SK-N-SH treated with all-trans-retinoic acid at 6 μM for 48 hours (cell line): ENCODE data around the gene DPP6.

Experiments
- ATAC-seq: fragments of 200-7000 bp; cut with Tn5 transposase; 3 replicates; pipeline ENCODE4 v1.9.1; 2020; ENCODE audit warnings: mild to moderate bottlenecking, moderate library complexity
- ARNTL ChIP-seq: fragments of 450-650 bp; formaldehyde crosslinking; IDR thresholded peaks from 2 replicates; pipeline ENCODE4 v1.5.0; 2020; ENCODE audit warnings: low read depth, mild to moderate bottlenecking, moderate library complexity, borderline replicate concordance
- BACH2 ChIP-seq: fragments of 250-450 bp; sonication (Bioruptor Pico); IDR thresholded peaks from 2 replicates; pipeline ENCODE4 v1.9.0; 2021; ENCODE audit warnings: mild to moderate bottlenecking, borderline replicate concordance
- CSDC2 ChIP-seq: fragments of 250-450 bp; sonication (Bioruptor Pico); IDR thresholded peaks from 2 replicates; pipeline ENCODE4 v1.5.0; 2020; ENCODE audit warnings: mild to moderate bottlenecking, moderate library complexity
- CSRNP3 ChIP-seq: fragments of 250-450 bp; sonication (Bioruptor Pico); IDR thresholded peaks from 2 replicates; pipeline ENCODE4 v1.5.1; 2021; ENCODE audit warnings: mild to moderate bottlenecking, moderate library complexity
- ESRRG ChIP-seq: fragments of 250-450 bp; sonication (Bioruptor Pico); IDR thresholded peaks from 2 replicates; pipeline ENCODE4 v1.6.1; 2021; ENCODE audit warnings: mild to moderate bottlenecking
- GLIS3 ChIP-seq: fragments of 250-450 bp; sonication (Bioruptor Pico); IDR thresholded peaks from 2 replicates; pipeline ENCODE4 v1.5.0; 2020; ENCODE audit warnings: mild to moderate bottlenecking, moderate library complexity
- ISL1 ChIP-seq: fragments of 250-450 bp; sonication (Bioruptor Pico); IDR thresholded peaks from 2 replicates; pipeline ENCODE4 v2.1.2; 2022; ENCODE audit warnings: mild to moderate bottlenecking, moderate library complexity
- OSR1 ChIP-seq: fragments of 250-450 bp; sonication (Bioruptor Pico); IDR thresholded peaks from 2 replicates; pipeline ENCODE4 v1.8.0; 2022; ENCODE audit warnings: moderate library complexity, mild to moderate bottlenecking, inconsistent platforms
- PATZ1 ChIP-seq: fragments of 250-450 bp; sonication (Bioruptor Pico); IDR thresholded peaks from 2 replicates; pipeline ENCODE4 v1.8.0; 2020; ENCODE audit warnings: mild to moderate bottlenecking, moderate library complexity, borderline replicate concordance
- PPARA ChIP-seq: fragments of 250-450 bp; sonication (Bioruptor Pico); IDR thresholded peaks from 2 replicates; pipeline ENCODE4 v1.5.0; 2020; ENCODE audit warnings: mild to moderate bottlenecking, borderline replicate concordance
- RARB ChIP-seq: fragments of 250-450 bp; sonication (Bioruptor Pico); IDR thresholded peaks from 2 replicates; pipeline ENCODE4 v1.8.0; 2021; ENCODE audit warnings: mild to moderate bottlenecking, moderate library complexity
- TCF4 ChIP-seq: fragments of 250-450 bp; sonication (Bioruptor Pico); IDR thresholded peaks from 2 replicates; pipeline ENCODE4 v1.8.0; 2021; ENCODE audit warnings: mild to moderate bottlenecking, moderate library complexity, borderline replicate concordance
- TOX ChIP-seq: fragments of 250-450 bp; sonication (Bioruptor Pico); IDR thresholded peaks from 2 replicates; pipeline ENCODE4 v1.8.0; 2021; ENCODE audit warnings: mild to moderate bottlenecking, moderate library complexity, borderline replicate concordance
- ZC3H10 ChIP-seq: fragments of 250-450 bp; sonication (Bioruptor Pico); IDR thresholded peaks from 2 replicates; pipeline ENCODE4 v1.5.1; 2021; ENCODE audit warnings: mild to moderate bottlenecking, moderate library complexity
- ZFP3 ChIP-seq: fragments of 250-450 bp; sonication (Bioruptor Pico); IDR thresholded peaks from 2 replicates; pipeline ENCODE4 v1.5.0; 2020; ENCODE audit warnings: mild to moderate bottlenecking, moderate library complexity
- ZNF565 ChIP-seq: fragments of 450-650 bp; formaldehyde crosslinking; conservative IDR thresholded peaks from 2 replicates; pipeline ENCODE4 v1.5.0; 2020; ENCODE audit warnings: low read depth, mild to moderate bottlenecking, moderate library complexity
- ZNF8 ChIP-seq: fragments of 450-650 bp; formaldehyde crosslinking; IDR thresholded peaks from 2 replicates; pipeline ENCODE4 v1.5.0; 2020; ENCODE audit warnings: mild to moderate bottlenecking, moderate library complexity
- TF ChIP-seq, protein P1 (sequence below): fragments of 250-450 bp; sonication (Bioruptor Pico); IDR thresholded peaks from 2 replicates; pipeline ENCODE4 v1.8.0; 2021; ENCODE audit warnings: low read depth, mild to moderate bottlenecking, moderate library complexity, borderline replicate concordance
- TF ChIP-seq, protein P2 (sequence below): fragments of 250-450 bp; sonication (Bioruptor Pico); IDR thresholded peaks from 2 replicates; pipeline ENCODE4 v1.5.0; 2020; ENCODE audit warnings: mild to moderate bottlenecking, moderate library complexity

Gene DPP6

DNA sequence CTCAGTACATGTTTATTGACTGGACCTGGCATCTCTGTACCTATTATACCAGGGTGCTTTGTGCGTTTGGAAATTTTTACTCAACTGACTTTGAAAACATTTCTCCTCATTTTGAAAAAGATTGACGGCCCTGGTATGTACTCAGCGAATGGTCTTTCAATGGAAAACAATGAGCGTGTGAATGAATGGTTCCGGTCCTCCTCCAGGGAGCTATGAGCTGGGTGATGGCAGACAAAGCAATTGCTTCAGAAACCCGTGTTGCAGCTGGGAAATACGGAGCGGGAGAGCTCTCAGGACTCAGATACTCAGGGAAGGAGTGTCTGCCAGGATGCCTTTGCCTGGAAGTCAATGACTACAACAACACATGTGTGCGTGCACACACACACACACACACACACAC is 824.8 kb downstream of the DPP6 start:
- no peak for ATAC-seq
- no peak for TF ChIP-seq ZFP3
- no peak for TF ChIP-seq ESRRG (CRISPR knock-in tag)
- TF ChIP-seq, protein P1, sequence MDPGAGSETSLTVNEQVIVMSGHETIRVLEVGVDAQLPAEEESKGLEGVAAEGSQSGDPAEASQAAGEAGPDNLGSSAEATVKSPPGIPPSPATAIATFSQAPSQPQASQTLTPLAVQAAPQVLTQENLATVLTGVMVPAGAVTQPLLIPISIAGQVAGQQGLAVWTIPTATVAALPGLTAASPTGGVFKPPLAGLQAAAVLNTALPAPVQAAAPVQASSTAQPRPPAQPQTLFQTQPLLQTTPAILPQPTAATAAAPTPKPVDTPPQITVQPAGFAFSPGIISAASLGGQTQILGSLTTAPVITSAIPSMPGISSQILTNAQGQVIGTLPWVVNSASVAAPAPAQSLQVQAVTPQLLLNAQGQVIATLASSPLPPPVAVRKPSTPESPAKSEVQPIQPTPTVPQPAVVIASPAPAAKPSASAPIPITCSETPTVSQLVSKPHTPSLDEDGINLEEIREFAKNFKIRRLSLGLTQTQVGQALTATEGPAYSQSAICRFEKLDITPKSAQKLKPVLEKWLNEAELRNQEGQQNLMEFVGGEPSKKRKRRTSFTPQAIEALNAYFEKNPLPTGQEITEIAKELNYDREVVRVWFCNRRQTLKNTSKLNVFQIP = no peak
- TF ChIP-seq ARNTL (CRISPR knock-in tag) = no peak
- no peak for TF ChIP-seq TOX (CRISPR knock-in tag)
- no peak for TF ChIP-seq CSDC2 (CRISPR knock-in tag)

DNA sequence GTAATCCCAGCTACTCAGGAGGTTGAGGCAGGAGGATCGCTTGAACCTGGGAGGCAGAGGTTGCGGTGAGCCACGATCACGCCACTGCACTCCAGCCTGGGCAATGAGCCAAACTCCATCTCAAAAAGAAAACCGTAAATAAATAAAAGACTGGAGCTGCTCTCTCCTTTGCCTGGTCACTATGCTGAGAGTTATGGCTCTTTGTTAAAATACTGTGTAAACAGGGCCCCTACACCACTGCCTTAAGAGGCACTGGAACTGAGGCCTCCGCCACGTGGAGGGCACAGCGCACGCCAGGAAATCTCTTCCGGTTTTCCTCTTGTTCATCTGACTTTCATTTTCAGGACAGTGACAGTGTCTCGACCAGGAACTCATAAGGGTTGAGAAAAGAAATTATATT is 827.4 kb downstream of the DPP6 start:
- no peak for TF ChIP-seq OSR1 (CRISPR knock-in tag)
- no peak for ATAC-seq

DNA sequence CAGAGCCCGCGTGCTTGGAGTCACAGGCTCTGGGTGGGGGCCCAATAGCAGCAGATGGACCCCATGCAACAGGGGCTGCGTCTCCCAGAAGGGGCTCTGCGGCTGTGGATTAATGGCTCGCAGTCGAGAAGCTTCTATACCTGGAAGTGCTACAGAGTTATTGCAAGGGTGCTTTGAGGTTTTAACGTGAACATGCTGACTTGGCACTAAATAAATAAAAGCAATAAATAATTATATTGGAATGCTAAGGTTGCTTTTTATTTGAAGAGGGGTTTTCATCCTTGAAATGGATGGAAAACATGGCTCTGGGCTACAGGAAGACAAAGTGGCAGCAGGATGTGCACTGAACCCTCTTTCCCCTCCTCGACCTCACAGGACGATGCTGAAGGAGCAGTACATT is 828.3 kb downstream of the DPP6 start:
- TF ChIP-seq ARNTL (CRISPR knock-in tag) = no peak
- TF ChIP-seq PPARA (CRISPR knock-in tag) = no peak
- TF ChIP-seq, protein P1 = no peak
- TF ChIP-seq CSRNP3 (CRISPR knock-in tag) = no peak
- TF ChIP-seq TOX (CRISPR knock-in tag) = no peak
- TF ChIP-seq BACH2 (CRISPR knock-in tag) = no peak
- no peak for TF ChIP-seq ZC3H10 (CRISPR knock-in tag)
- no peak for TF ChIP-seq PATZ1
- TF ChIP-seq ZFP3 = no peak
- TF ChIP-seq TCF4 = no peak
- TF ChIP-seq, protein P2, sequence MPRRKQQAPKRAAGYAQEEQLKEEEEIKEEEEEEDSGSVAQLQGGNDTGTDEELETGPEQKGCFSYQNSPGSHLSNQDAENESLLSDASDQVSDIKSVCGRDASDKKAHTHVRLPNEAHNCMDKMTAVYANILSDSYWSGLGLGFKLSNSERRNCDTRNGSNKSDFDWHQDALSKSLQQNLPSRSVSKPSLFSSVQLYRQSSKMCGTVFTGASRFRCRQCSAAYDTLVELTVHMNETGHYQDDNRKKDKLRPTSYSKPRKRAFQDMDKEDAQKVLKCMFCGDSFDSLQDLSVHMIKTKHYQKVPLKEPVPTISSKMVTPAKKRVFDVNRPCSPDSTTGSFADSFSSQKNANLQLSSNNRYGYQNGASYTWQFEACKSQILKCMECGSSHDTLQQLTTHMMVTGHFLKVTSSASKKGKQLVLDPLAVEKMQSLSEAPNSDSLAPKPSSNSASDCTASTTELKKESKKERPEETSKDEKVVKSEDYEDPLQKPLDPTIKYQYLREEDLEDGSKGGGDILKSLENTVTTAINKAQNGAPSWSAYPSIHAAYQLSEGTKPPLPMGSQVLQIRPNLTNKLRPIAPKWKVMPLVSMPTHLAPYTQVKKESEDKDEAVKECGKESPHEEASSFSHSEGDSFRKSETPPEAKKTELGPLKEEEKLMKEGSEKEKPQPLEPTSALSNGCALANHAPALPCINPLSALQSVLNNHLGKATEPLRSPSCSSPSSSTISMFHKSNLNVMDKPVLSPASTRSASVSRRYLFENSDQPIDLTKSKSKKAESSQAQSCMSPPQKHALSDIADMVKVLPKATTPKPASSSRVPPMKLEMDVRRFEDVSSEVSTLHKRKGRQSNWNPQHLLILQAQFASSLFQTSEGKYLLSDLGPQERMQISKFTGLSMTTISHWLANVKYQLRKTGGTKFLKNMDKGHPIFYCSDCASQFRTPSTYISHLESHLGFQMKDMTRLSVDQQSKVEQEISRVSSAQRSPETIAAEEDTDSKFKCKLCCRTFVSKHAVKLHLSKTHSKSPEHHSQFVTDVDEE (CRISPR knock-in tag) = no peak
- no peak for TF ChIP-seq GLIS3
- TF ChIP-seq ISL1 (CRISPR knock-in tag) = no peak
- no peak for TF ChIP-seq ESRRG (CRISPR knock-in tag)
- no peak for ATAC-seq

GRCh38 chr7:154881026-154881425 is 828.8 kb downstream of the DPP6 start:
- ATAC-seq = no peak
- TF ChIP-seq CSRNP3 (CRISPR knock-in tag) (no peak), RARB (CRISPR knock-in tag) (no peak), CSDC2 (CRISPR knock-in tag) (no peak), TCF4 (no peak), TOX (CRISPR knock-in tag) (no peak), ZNF8 (CRISPR knock-in tag) (no peak), BACH2 (CRISPR knock-in tag) (no peak), ZC3H10 (CRISPR knock-in tag) (no peak), ZNF565 (CRISPR knock-in tag) (no peak), PATZ1 (no peak), GLIS3 (no peak), ESRRG (CRISPR knock-in tag) (no peak), PPARA (CRISPR knock-in tag) (no peak)
- TF ChIP-seq, protein P1 = no peak
